Upper lobe of right lung (tissue), 1 donor: ENCODE data around the gene JAZF1. TPM values are rescaled to one million over a fixed set of nuclear protein-coding genes. Genes with fewer than 3 reads are reported as not detected.

Source experiments
- ATAC-seq: fragments of 200-7000 bp; cut with Tn5 transposase; one replicate; pipeline ENCODE4 v1.9.1; 2020; ENCODE audit warnings: mild to moderate bottlenecking, moderate library complexity
- DNase-seq: peaks from one replicate; pipeline ENCODE4 v3.0.0-alpha.2; 2020
- H3K27ac ChIP-seq: fragments of 200-600 bp; one replicate; pipeline ENCODE4 v1.8.0; 2022
- H3K27me3 ChIP-seq: fragments of 200-600 bp; one replicate; pipeline ENCODE4 v1.8.0; 2022; ENCODE audit warnings: mild to moderate bottlenecking
- H3K36me3 ChIP-seq: fragments of 200-600 bp; one replicate; pipeline ENCODE4 v1.8.0; 2022
- H3K4me1 ChIP-seq: fragments of 200-600 bp; one replicate; pipeline ENCODE4 v1.8.0; 2022
- H3K4me3 ChIP-seq: fragments of 200-600 bp; one replicate; pipeline ENCODE4 v1.8.0; 2022; ENCODE audit warnings: mild to moderate bottlenecking
- H3K9me3 ChIP-seq: fragments of 200-600 bp; one replicate; pipeline ENCODE4 v1.8.0; 2022
- CTCF ChIP-seq: fragments of 200-600 bp; IDR thresholded peaks from one replicate; pipeline ENCODE4 v1.8.0; 2022; ENCODE audit warnings: antibody characterized with exemption
- intact Hi-C: fragments of 100-400 bp; cut with DNase I; formaldehyde crosslinking; loops from one replicate; pipeline ENCODE4 v1.11.0; 2022
- total RNA-seq: library from RNA; stranded (reverse); fragmentation: NEBNext Ultra II Directional; extraction: Animal tissue kit (Norgen Biotek cat#: 25700); gene quantifications from one replicate; pipeline ENCODE4 v1.2.1, GENCODE V29; 2021
- donor health status: DM: no; HTN: yes; CAD: no; lungs with severe emphysema.

Gene JAZF1
- total RNA-seq, 1 donor from 2014 or later, result 20.6 TPM

- no peaks in the 10 kb centered on the region for H3K4me1 ChIP-seq
- TF ChIP-seq CTCF, result no peak
- DNase-seq (no peak), ATAC-seq (no peak)
- intact Hi-C loops, result no loop called here
- H3K36me3 ChIP-seq, result no peaks in the 10 kb centered on the region
- H3K27me3 ChIP-seq, result no peaks in the 10 kb centered on the region
- H3K4me3 ChIP-seq, result no peak overlapping the region
- H3K9me3 ChIP-seq, result no peaks in the 10 kb centered on the region
- H3K27ac ChIP-seq, result no peak overlapping the region
Measured at GRCh38 chr7:27952456-27953285, 227.9 kb downstream of the JAZF1 start.

- Histone ChIP-seq H3K9me3 (no peaks in the 10 kb centered on the region), H3K4me1 (no peaks in the 10 kb centered on the region), H3K4me3 (no peak overlapping the region), H3K36me3 (no peaks in the 10 kb centered on the region), H3K27me3 (no peaks in the 10 kb centered on the region), H3K27ac (no peak overlapping the region)
- TF ChIP-seq CTCF, result no peak
- intact Hi-C loops, result no loop called here
- ATAC-seq, result no peak
- DNase-seq, result no peak
Measured at GRCh38 chr7:27950123-27950522, 230.5 kb downstream of the JAZF1 start.

GRCh38 chr7:27948861-27949260 is 231.7 kb downstream of the JAZF1 start:
- no peaks in the 10 kb centered on the region for H3K9me3 ChIP-seq
- no peaks in the 10 kb centered on the region for H3K36me3 ChIP-seq
- no peaks in the 10 kb centered on the region for H3K4me1 ChIP-seq
- no peak for ATAC-seq
- intact Hi-C loops, result no loop called here
- no peaks in the 10 kb centered on the region for H3K27me3 ChIP-seq
- TF ChIP-seq CTCF, result no peak
- no peak overlapping the region for H3K27ac ChIP-seq
- DNase-seq, result no peak
- no peak overlapping the region for H3K4me3 ChIP-seq

- H3K36me3 ChIP-seq, result no peaks in the 10 kb centered on the region
- intact Hi-C loops, result no loop called here
- no peak for DNase-seq
- H3K27ac ChIP-seq, result no peak overlapping the region
- H3K27me3 ChIP-seq, result no peaks in the 10 kb centered on the region
- ATAC-seq, result no peak
- no peak overlapping the region for H3K4me3 ChIP-seq
- H3K9me3 ChIP-seq, result no peaks in the 10 kb centered on the region
- H3K4me1 ChIP-seq, result no peaks in the 10 kb centered on the region
- no peak for TF ChIP-seq CTCF
Measured at GRCh38 chr7:27947586-27948278, 232.9 kb downstream of the JAZF1 start.

GRCh38 chr7:27946351-27946750 is 234.2 kb downstream of the JAZF1 start:
- Histone ChIP-seq H3K9me3 (no peaks in the 10 kb centered on the region), H3K4me3 (no peak overlapping the region), H3K27me3 (no peaks in the 10 kb centered on the region), H3K36me3 (no peaks in the 10 kb centered on the region), H3K27ac (no peak overlapping the region), H3K4me1 (no peaks in the 10 kb centered on the region)
- intact Hi-C loops, result no loop called here
- no peak for DNase-seq
- TF ChIP-seq CTCF, result no peak
- ATAC-seq, result no peak
